H1 (cell line): ENCODE data around the gene CDH1. TPM values are rescaled to one million over a fixed set of nuclear protein-coding genes. Genes with fewer than 3 reads are reported as not detected.
A peak's percentile ranks its signal among the peaks of the same experiment; 100 is the strongest.

Source experiments
- CTCF ChIA-PET: fragments of 300-600 bp; sonication (Branson Sonifier 250); formaldehyde crosslinking; loops from one replicate; lab custom pipeline; 2021; ENCODE audit not compliant: partially characterized antibody; lab: Charles Lee
- POLR2A ChIA-PET: fragments of 300-600 bp; sonication (Branson Sonifier 250); formaldehyde crosslinking; loops from one replicate; lab custom pipeline; 2021; ENCODE audit warnings: inconsistent platforms; ENCODE audit not compliant: partially characterized antibody; lab: Charles Lee
- DNase-seq, 2 experiments: peaks; one replicate each; pipeline versions ENCODE4 v3.0.0 to v3.0.0-alpha.2; 2010 to 2022; ENCODE audit warnings: low spot score in 2 of 2, low read depth in 1 of 2, mixed read lengths in 1 of 2
- FAIRE-seq: peaks from 2 replicates; lab custom pipeline; 2011; peaks lifted over from hg19 to GRCh38; lab: Jason Lieb, UNC
- H2AFZ ChIP-seq: 2 replicates; pipeline ENCODE4 v1.8.1; 2012; ENCODE audit warnings: low read length, inconsistent platforms
- H2AK5ac ChIP-seq: 2 replicates; pipeline ENCODE4 v1.6.1; 2013; ENCODE audit warnings: low read depth, low read length
- H2BK120ac ChIP-seq: replicated peaks from 2 replicates; pipeline ENCODE3; 2013; ENCODE audit warnings: low read depth, low read length, inconsistent platforms
- H2BK12ac ChIP-seq: 2 replicates; pipeline ENCODE4 v1.6.1; 2013; ENCODE audit warnings: low read depth, low read length
- H2BK15ac ChIP-seq: 2 replicates; pipeline ENCODE4 v1.6.1; 2013; ENCODE audit warnings: low read length
- H2BK20ac ChIP-seq: 2 replicates; pipeline ENCODE4 v1.6.1; 2013; ENCODE audit warnings: low read length
- H2BK5ac ChIP-seq: 2 replicates; pipeline ENCODE4 v1.6.1; 2013; ENCODE audit warnings: low read depth, low read length
- H3K14ac ChIP-seq: 2 replicates; pipeline ENCODE4 v1.6.1; 2013; ENCODE audit warnings: inconsistent platforms; ENCODE audit not compliant: insufficient read length
- H3K18ac ChIP-seq: 2 replicates; pipeline ENCODE4 v1.6.1; 2013; ENCODE audit warnings: low read length; ENCODE audit errors: extremely low read depth
- H3K23ac ChIP-seq: 2 replicates; pipeline ENCODE4 v1.6.1; 2013; ENCODE audit warnings: inconsistent platforms; ENCODE audit not compliant: insufficient read length
- H3K23me2 ChIP-seq: 2 replicates; pipeline ENCODE4 v1.6.1; 2013; ENCODE audit warnings: low read depth, low read length
- H3K27ac ChIP-seq: 2 replicates; pipeline ENCODE4 v1.6.1; 2011; ENCODE audit warnings: low read depth, low read length, inconsistent platforms
- H3K27me3 ChIP-seq, 4 experiments: replicated peaks in 1 of 4; 1 replicate in 1 of 4; 2 replicates in 3 of 4; pipeline versions ENCODE4 v1.6.1 to v1.8.1; 2011 to 2013; ENCODE audit warnings: low read length in 3 of 4, mild to moderate bottlenecking in 3 of 4, inconsistent platforms in 2 of 4, mixed read lengths in 2 of 4, moderate library complexity in 1 of 4; ENCODE audit not compliant: control insufficient read depth in 3 of 4, insufficient read depth in 3 of 4; ENCODE audit errors: extremely low read depth in 1 of 4
- H3K36me3 ChIP-seq, 4 experiments: 2 replicates each; pipeline versions ENCODE4 v1.6.1 to v1.8.1; 2011 to 2013; ENCODE audit warnings: mild to moderate bottlenecking in 4 of 4, low read length in 3 of 4, moderate library complexity in 2 of 4, control low read depth in 1 of 4, inconsistent platforms in 1 of 4; ENCODE audit not compliant: insufficient read depth in 4 of 4, control insufficient read depth in 2 of 4
- H3K4ac ChIP-seq: replicated peaks from 2 replicates; pipeline ENCODE3; 2013; ENCODE audit warnings: low read length, low read depth, mixed read lengths, inconsistent platforms; ENCODE audit not compliant: insufficient read length
- H3K4me1 ChIP-seq, 4 experiments: replicated peaks in 1 of 4; 1 replicate in 1 of 4; 2 replicates in 3 of 4; pipeline versions ENCODE4 v1.6.1 to v1.8.1; 2011 to 2013; ENCODE audit warnings: low read length in 3 of 4, inconsistent platforms in 2 of 4, mixed read lengths in 1 of 4; ENCODE audit not compliant: insufficient read depth in 4 of 4, control insufficient read depth in 3 of 4
- H3K4me2 ChIP-seq, 2 experiments: 2 replicates each; pipeline versions ENCODE4 v1.6.1 to v1.8.1; 2011 to 2013; ENCODE audit warnings: low read depth in 2 of 2, low read length in 2 of 2, control low read depth in 1 of 2, inconsistent platforms in 1 of 2, mild to moderate bottlenecking in 1 of 2; ENCODE audit not compliant: insufficient read depth in 1 of 2
- H3K4me3 ChIP-seq, 4 experiments: fragments of 200-600, 300-600 bp in 1 of 4; sonication (generic), shearing (Covaris generic), sonication (Bioruptor Twin) in 1 of 4; 2 replicates each; pipeline versions ENCODE4 v1.5.1 to v1.8.1; 2011 to 2016; ENCODE audit warnings: low read length in 4 of 4, low read depth in 3 of 4, control low read depth in 2 of 4, inconsistent platforms in 2 of 4, mild to moderate bottlenecking in 2 of 4, mixed read lengths in 1 of 4, moderate library complexity in 1 of 4; ENCODE audit not compliant: insufficient read depth in 2 of 4; ENCODE audit errors: extremely low read depth in 1 of 4
- H3K56ac ChIP-seq: replicated peaks from 2 replicates; pipeline ENCODE3; 2013; ENCODE audit warnings: low read depth, mild to moderate bottlenecking, mixed read lengths, low read length, inconsistent platforms; ENCODE audit not compliant: insufficient read length
- H3K79me1 ChIP-seq: 2 replicates; pipeline ENCODE4 v1.6.1; 2013; ENCODE audit warnings: low read depth, low read length, control low read depth
- H3K79me2 ChIP-seq, 2 experiments: 2 replicates each; pipeline versions ENCODE4 v1.6.1 to v1.8.1; 2012 to 2013; ENCODE audit warnings: low read length in 2 of 2, mild to moderate bottlenecking in 2 of 2, inconsistent platforms in 1 of 2; ENCODE audit not compliant: insufficient read depth in 2 of 2, control insufficient read depth in 1 of 2
- H3K9ac ChIP-seq, 4 experiments: replicated peaks in 1 of 4; 1 replicate in 1 of 4; 2 replicates in 3 of 4; pipeline versions ENCODE4 v1.6.1 to v1.8.1; 2011 to 2013; ENCODE audit warnings: low read depth in 3 of 4, low read length in 3 of 4, control low read depth in 2 of 4, mild to moderate bottlenecking in 2 of 4, moderate library complexity in 2 of 4, inconsistent platforms in 1 of 4; ENCODE audit errors: extremely low read depth in 1 of 4
- H3K9me3 ChIP-seq, 2 experiments: 2 replicates each; pipeline versions ENCODE4 v1.6.1 to v1.8.1; 2012 to 2013; ENCODE audit warnings: mild to moderate bottlenecking in 2 of 2, moderate library complexity in 2 of 2, control low read depth in 1 of 2, inconsistent platforms in 1 of 2, low read depth in 1 of 2, low read length in 1 of 2, mixed read lengths in 1 of 2; ENCODE audit not compliant: insufficient read depth in 2 of 2
- H4K20me1 ChIP-seq, 2 experiments: replicated peaks in 1 of 2; 2 replicates each; pipeline versions ENCODE3 to v1.8.1; 2011 to 2013; ENCODE audit warnings: inconsistent platforms in 2 of 2, low read length in 2 of 2, mild to moderate bottlenecking in 1 of 2; ENCODE audit not compliant: insufficient read depth in 2 of 2, control insufficient read depth in 1 of 2
- H4K5ac ChIP-seq: 2 replicates; pipeline ENCODE4 v1.6.1; 2013; ENCODE audit warnings: low read length, low read depth, mixed read lengths, inconsistent platforms; ENCODE audit not compliant: insufficient read length
- H4K8ac ChIP-seq: 2 replicates; pipeline ENCODE4 v1.8.0; 2013; ENCODE audit warnings: mild to moderate bottlenecking, moderate library complexity, low read length, inconsistent platforms; ENCODE audit not compliant: insufficient read depth; ENCODE audit errors: extremely low read depth
- H4K91ac ChIP-seq: replicated peaks from 2 replicates; pipeline ENCODE3; 2013; ENCODE audit warnings: low read length, mixed read lengths, inconsistent platforms; ENCODE audit not compliant: insufficient read length
- KDM4A ChIP-seq: IDR thresholded peaks from one replicate; pipeline ENCODE4 v1.7.1; 2012; ENCODE audit warnings: low read depth, mild to moderate bottlenecking, moderate library complexity, low read length, inconsistent platforms; ENCODE audit not compliant: severe bottlenecking
- PHF8 ChIP-seq: fragments of 200-600 bp; sonication (generic); conservative IDR thresholded peaks from 2 replicates; pipeline ENCODE4 v1.7.1; 2012; ENCODE audit warnings: low read depth, mild to moderate bottlenecking, inconsistent platforms, low read length, moderate library complexity
- RNF2 ChIP-seq: fragments of 200-900, 300-1000 bp; sonication (generic); IDR thresholded peaks from 2 replicates; pipeline ENCODE4 v1.7.1; 2016; ENCODE audit warnings: borderline replicate concordance, low read depth, mild to moderate bottlenecking, antibody characterized with exemption, low read length; ENCODE audit not compliant: poor library complexity, severe bottlenecking; ENCODE audit errors: missing control alignments
- SP1 ChIP-seq: IDR thresholded peaks from 2 replicates; pipeline ENCODE4 v1.6.1; 2011; ENCODE audit warnings: low read depth, low read length
- WGBS, 2 experiments: shearing (Covaris generic) in 1 of 2; methylation state at CpG; one replicate each; pipeline versions ENCODE4 v1.1.6 to v1.1.7; 2013 to 2015; ENCODE audit warnings: low lambda C conversion rate in 2 of 2, mixed read lengths in 2 of 2, inconsistent platforms in 1 of 2, low coverage in 1 of 2, missing lambda C conversion rate in 1 of 2; ENCODE audit not compliant: insufficient replicate concordance in 2 of 2, insufficient coverage in 1 of 2, insufficient read length in 1 of 2; ENCODE audit errors: extremely low coverage in 1 of 2, missing lambda C conversion rate in 1 of 2; 5-methylcytosine and 5-hydroxymethylcytosine counted together
- polyA plus RNA-seq, 7 experiments: library from polyadenylated mRNA; depleted of rRNA in 3 of 7; stranded (reverse) in 5 of 7; unstranded in 2 of 7; fragments of >200 nt in 5 of 7; fragments of 200-250 nt in 2 of 7; gene quantifications; 1 replicate in 5 of 7; 2 replicates in 1 of 7; 4 replicates in 1 of 7; pipeline versions ENCODE4 v1.2.1 to v1.2.3, GENCODE V29; 2011 to 2013; ENCODE audit warnings: missing spikeins in 2 of 7, mixed read lengths in 2 of 7
- total RNA-seq: library from RNA; stranded (reverse); fragmentation: NEBNext Ultra II Directional; extraction: Animal tissue kit (Norgen Biotek cat#: 25700); gene quantifications from 2 replicates; pipeline ENCODE4 v1.2.1, GENCODE V29; 2021

Gene CDH1
- total and polyA plus RNA-seq, 2 of the 8 experiments (the other 6 are each of a cell fraction or from before 2014, with no cell fraction given) = 133 to 265 TPM

DNA sequence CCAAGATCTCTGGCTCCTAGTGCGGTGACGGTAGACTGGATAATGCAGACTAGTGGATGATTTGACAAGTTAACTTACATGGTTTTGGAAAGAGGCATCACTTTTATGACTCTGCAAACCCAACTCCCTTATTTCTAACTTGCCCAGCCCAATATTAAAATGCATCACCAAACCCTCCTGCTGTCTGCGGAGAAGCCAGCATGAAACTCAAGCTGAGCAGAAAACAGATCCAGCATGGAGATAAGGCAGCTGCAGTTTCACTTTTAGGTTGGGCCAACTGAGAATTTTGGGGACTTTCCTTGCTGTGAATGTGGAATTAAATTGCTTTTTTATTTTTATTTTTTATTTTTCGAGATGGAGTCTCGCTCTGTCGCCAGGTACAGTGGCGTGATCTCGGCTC lies 27.8 kb downstream of the CDH1 start:
- Histone ChIP-seq H3K14ac (no peak overlapping the region), H3K9ac (no peak overlapping the region; a peak in 2 of 7 replicates), H3K27me3 (no peaks in the 10 kb centered on the region), H3K79me1 (peaks cover 13% of the 10 kb centered on the region), H3K23me2 (no peaks in the 10 kb centered on the region), H3K4ac (peak overlapping the region; percentile 34), H2BK12ac (peak overlapping the region; percentile 10), H2BK120ac (no peak overlapping the region), H4K8ac (no peak overlapping the region), H3K4me1 (peaks cover 17 to 38% (median 35%) of the 10 kb centered on the region in 4 experiments), H3K27ac (peak overlapping the region; percentile 59; the same call in 1 of the 2 replicates), H3K9me3 (no peaks in the 10 kb centered on the region), H3K4me3 (peak overlapping the region in 1 of 4 experiments; percentile 35; a peak in 1 of 8 replicates), H4K91ac (peak overlapping the region; percentile 61), H2BK5ac (peak overlapping the region; percentile 95; the same call in 1 of the 2 replicates), H3K36me3 (peaks cover 0 to 7% (median 0%) of the 10 kb centered on the region in 4 experiments; a peak in 3 of 8 replicates), H3K79me2 (peaks cover 0 to 73% of the 10 kb centered on the region in 2 experiments; a peak in 2 of 4 replicates), H2AFZ (no peak overlapping the region), H3K56ac (no peak overlapping the region), H4K20me1 (peaks cover 0 to 1% of the 10 kb centered on the region in 2 experiments), H2BK20ac (peak overlapping the region; percentile 10; the same call in 1 of the 2 replicates), H2AK5ac (no peak overlapping the region), H3K23ac (no peak overlapping the region), H2BK15ac (no peak overlapping the region), H3K4me2 (peak overlapping the region; percentile 48 to 60), H4K5ac (no peak overlapping the region), H3K18ac (peak overlapping the region; percentile 14; the same call in 1 of the 2 replicates)
- DNase-seq (no peak), FAIRE-seq (no peak)
- 79% methylated on average over 8 of the region's 8 CpGs; no CpG with 5 or more reads in 1 of the 2 experiments for WGBS, 2 experiments
- CTCF ChIA-PET = interaction anchor here (1.5 kb wide), 1 partner anchor 9 kb away, joined by 3 read pairs; no protein-coding TSS in a partner anchor
- no peak for TF ChIP-seq KDM4A
- no peak for TF ChIP-seq PHF8
- no peak for TF ChIP-seq SP1
- TF ChIP-seq RNF2 = no peak
- POLR2A ChIA-PET = interaction anchor here (2.6 to 6.2 kb wide), 3 partner anchors 20 to 27 kb away, joined by 7 to 33 read pairs (median 30); partner anchors contain the start of gene CDH1
